PC-3 (cell line): Measurements from ENCODE around the gene C19orf25. TPM values are rescaled to one million over a fixed set of nuclear protein-coding genes. Genes with fewer than 3 reads are reported as not detected.

Source experiments
- ATAC-seq: fragments of 200-7000 bp; cut with Tn5 transposase; 2 replicates; pipeline ENCODE4 v1.9.1; 2020; ENCODE audit warnings: mild to moderate bottlenecking, moderate library complexity
- BruUV-seq: library from RNA; stranded (reverse); fragments of 400-500 nt; replicated peaks from 2 replicates; lab custom pipeline; 2021; lab: Mats Ljungman, UMichigan
- CTCF ChIA-PET: fragments of 300-600 bp; sonication (Branson Sonifier 250); formaldehyde crosslinking; loops from one replicate; lab custom pipeline; 2022; ENCODE audit warnings: antibody characterized with exemption; lab: Charles Lee
- POLR2A ChIA-PET: fragments of 300-600 bp; sonication (Branson Sonifier 250); formaldehyde crosslinking; loops from one replicate; lab custom pipeline; 2022; ENCODE audit warnings: antibody characterized with exemption; ENCODE audit not compliant: unreplicated experiment; lab: Charles Lee
- DNase-seq: peaks from one replicate; pipeline ENCODE4 v3.0.0-alpha.2; 2015
- H2AFZ ChIP-seq: fragments of 300-600 bp; sonication (generic); 2 replicates; pipeline ENCODE4 v1.6.0; 2016; ENCODE audit warnings: antibody characterized with exemption, low read length
- H3F3A ChIP-seq: fragments of 300-600 bp; sonication (generic); one replicate; pipeline ENCODE4 v1.6.0; 2017; ENCODE audit warnings: antibody characterized with exemption, low read length, control low read depth, mild to moderate bottlenecking; ENCODE audit not compliant: unreplicated experiment
- H3K27ac ChIP-seq: fragments of 300-600 bp; sonication (generic); 2 replicates; pipeline ENCODE4 v1.5.1; 2016; ENCODE audit warnings: mild to moderate bottlenecking, low read length
- H3K27me3 ChIP-seq: fragments of 300-600 bp; sonication (generic); 2 replicates; pipeline ENCODE4 v1.6.1; 2016; ENCODE audit warnings: low read length, mixed read lengths
- H3K36me3 ChIP-seq: fragments of 300-600 bp; sonication (generic); 2 replicates; pipeline ENCODE4 v1.6.1; 2016; ENCODE audit warnings: low read depth, mixed run types, low read length, mixed read lengths
- H3K4me1 ChIP-seq: fragments of 300-600 bp; sonication (generic); 2 replicates; pipeline ENCODE4 v1.5.1; 2016; ENCODE audit warnings: low read length; ENCODE audit not compliant: insufficient read depth
- H3K4me2 ChIP-seq: fragments of 300-600 bp; sonication (generic); 2 replicates; pipeline ENCODE4 v1.6.0; 2016; ENCODE audit warnings: low read length
- H3K4me3 ChIP-seq: fragments of 300-600 bp; sonication (generic); 2 replicates; pipeline ENCODE4 v1.5.1; 2016; ENCODE audit warnings: mild to moderate bottlenecking, low read length, mixed read lengths
- H3K79me2 ChIP-seq: fragments of 300-600 bp; sonication (generic); 2 replicates; pipeline ENCODE4 v1.6.1; 2017; ENCODE audit warnings: low read length, mixed read lengths
- H3K9ac ChIP-seq: fragments of 300-600 bp; sonication (generic); 2 replicates; pipeline ENCODE4 v1.6.0; 2016; ENCODE audit warnings: mild to moderate bottlenecking, low read length
- H3K9me2 ChIP-seq: fragments of 300-600 bp; sonication (generic); replicated peaks from 2 replicates; pipeline ENCODE4 v1.6.1; 2016; ENCODE audit warnings: mixed run types, low read length, mixed read lengths
- H3K9me3 ChIP-seq: fragments of 300-600 bp; sonication (generic); 2 replicates; pipeline ENCODE4 v1.6.1; 2016; ENCODE audit warnings: low read length, mixed read lengths
- H4K20me1 ChIP-seq: fragments of 300-600 bp; sonication (generic); 2 replicates; pipeline ENCODE4 v1.6.1; 2016; ENCODE audit warnings: low read length, mixed read lengths
- CTCF ChIP-seq: fragments of 300-600 bp; sonication (generic); conservative IDR thresholded peaks from 2 replicates; pipeline ENCODE4 v1.5.1; 2017; ENCODE audit warnings: antibody characterized with exemption, low read depth, mild to moderate bottlenecking, low read length
- EZH2 ChIP-seq: fragments of 300-600 bp; sonication (generic); IDR thresholded peaks from one replicate; pipeline ENCODE4 v1.6.1; 2017; ENCODE audit warnings: antibody characterized with exemption, mild to moderate bottlenecking, low read length; ENCODE audit not compliant: unreplicated experiment
- EZH2phosphoT487 ChIP-seq: fragments of 300-600 bp; sonication (generic); IDR thresholded peaks from 2 replicates; pipeline ENCODE4 v1.6.1; 2018; ENCODE audit warnings: mild to moderate bottlenecking, antibody characterized with exemption, low read length, borderline replicate concordance
- intact Hi-C: fragments of 100-400 bp; cut with micrococcal nuclease; formaldehyde crosslinking; loops from 2 replicates; pipeline ENCODE4 v1.9.0; 2023
- total RNA-seq: library from RNA; depleted of rRNA; stranded (reverse); fragments of >200 nt; gene quantifications from 2 replicates; pipeline ENCODE4 v1.2.3, GENCODE V29; 2014

The C19orf25 gene
- total RNA-seq, 1 experiment from 2014 or later: 45.0 TPM

DNA sequence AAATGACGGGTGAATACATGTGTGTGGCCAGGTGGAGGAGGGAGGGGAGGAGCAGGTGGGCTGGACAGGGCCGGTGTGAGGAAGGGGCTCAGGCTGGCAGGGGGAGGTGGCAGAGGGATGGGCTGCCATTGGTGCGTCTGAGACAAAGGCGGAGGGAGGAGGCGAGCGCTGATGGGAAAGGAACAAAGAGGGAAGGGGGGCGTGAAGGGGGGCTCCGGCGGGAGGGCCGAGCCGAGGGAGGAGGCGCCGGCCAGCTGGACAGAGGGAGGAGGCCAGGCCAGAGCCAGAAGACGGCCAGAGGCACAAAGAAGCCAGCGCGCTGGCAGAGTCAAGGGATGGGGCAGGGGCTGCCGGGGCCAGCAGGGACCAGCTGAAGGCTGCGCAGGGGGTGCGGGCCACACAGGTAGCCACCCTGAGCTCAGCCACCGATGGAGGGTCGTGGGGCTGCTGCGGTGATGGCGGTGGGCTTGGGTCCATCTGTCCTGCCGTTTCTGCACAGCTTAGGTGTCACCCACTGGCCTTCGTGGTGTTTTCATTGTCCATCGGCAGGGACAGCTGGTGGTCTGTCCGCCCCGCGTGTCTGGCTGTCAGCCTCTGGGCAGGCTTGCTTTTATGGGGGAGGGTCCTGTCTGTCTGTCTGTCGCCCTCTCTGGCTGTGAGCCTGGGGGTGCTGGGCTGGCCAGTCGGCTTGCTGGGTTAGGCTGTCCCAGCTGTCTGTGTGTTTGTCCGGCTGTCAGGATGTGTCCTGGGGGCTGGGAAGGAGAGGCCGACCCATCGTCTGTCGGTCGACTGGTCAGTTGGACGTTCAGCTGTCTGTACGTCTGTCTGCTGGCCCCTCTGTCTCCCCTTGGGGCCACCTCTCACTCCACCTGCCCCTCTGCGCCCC lies 26.9 kb downstream of the C19orf25 start:
- Histone ChIP-seq H4K20me1 (no peaks in the 10 kb centered on the region), H3F3A (no peaks in the 10 kb centered on the region), H3K4me3 (no peak overlapping the region), H2AFZ (no peak overlapping the region), H3K4me1 (peaks cover 10% of the 10 kb centered on the region; the same call in 1 of the 2 replicates), H3K9me2 (no peaks in the 10 kb centered on the region), H3K36me3 (no peaks in the 10 kb centered on the region), H3K27ac (no peak overlapping the region), H3K9me3 (no peaks in the 10 kb centered on the region), H3K9ac (no peak overlapping the region), H3K27me3 (peaks cover 15% of the 10 kb centered on the region), H3K79me2 (no peaks in the 10 kb centered on the region), H3K4me2 (no peak overlapping the region)
- ATAC-seq (no peak), DNase-seq (no peak)
- ChIA-PET CTCF (no interaction called here), POLR2A (no interaction called here)
- no peak for TF ChIP-seq CTCF
- TF ChIP-seq EZH2: no peak
- TF ChIP-seq EZH2phosphoT487: no peak
- BruUV-seq: no TSS peak
- intact Hi-C loops: no loop called here

DNA sequence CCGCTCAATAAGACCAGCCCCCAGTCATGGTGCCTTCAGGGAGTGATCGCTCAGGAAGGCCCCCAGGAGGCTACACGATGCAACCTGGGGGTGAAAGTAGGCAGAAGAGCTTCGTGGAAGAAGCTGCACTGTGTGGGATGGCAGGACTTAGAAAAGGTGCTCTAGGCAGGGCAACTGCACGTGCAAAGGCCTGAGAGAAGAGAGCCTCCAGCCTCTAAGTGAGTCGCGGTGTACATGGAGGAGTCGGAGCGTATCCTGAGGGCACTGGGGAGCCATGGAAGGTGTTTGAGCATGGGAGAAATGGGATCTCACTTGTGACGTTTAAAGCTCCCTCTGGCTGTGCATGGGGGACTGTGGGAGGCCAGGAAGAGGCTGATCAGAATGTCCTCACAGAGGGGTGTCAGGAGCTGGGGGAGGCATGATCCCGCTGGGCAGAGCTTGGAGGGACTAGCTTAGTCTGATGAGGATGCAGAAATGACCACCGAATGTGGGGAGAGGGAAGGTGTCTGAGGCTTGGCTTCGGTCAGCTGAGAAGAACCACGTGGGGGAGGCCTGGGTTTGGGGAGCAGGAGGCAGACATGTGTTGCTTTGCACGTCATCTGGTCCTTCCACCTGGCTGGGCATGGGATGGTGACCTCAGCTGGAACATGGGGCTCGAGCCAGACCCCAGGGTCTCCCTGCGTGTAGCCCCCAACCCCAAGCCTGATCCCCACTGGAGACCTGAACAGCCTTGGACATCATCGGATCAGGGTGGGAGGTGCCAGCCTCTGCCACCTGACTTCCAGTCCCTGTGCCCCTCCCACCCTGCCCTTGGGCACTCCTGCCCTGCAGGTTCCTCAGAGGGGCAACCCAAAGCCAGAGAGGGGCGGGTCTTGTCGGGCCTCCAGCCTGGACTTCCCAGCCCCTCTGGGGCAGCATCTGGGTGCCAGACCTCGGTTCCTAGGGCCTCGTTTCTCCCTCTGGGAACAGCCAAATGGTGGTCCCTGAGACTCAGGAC lies 28.0 kb downstream of the C19orf25 start:
- ChIA-PET CTCF (no interaction called here), POLR2A (no interaction called here)
- no peak overlapping the region for H3K4me2 ChIP-seq
- intact Hi-C loops: no loop called here
- no peak overlapping the region for H2AFZ ChIP-seq
- no TSS peak for BruUV-seq
- no peak overlapping the region for H3K27ac ChIP-seq
- H3K9me2 ChIP-seq: no peaks in the 10 kb centered on the region
- no peaks in the 10 kb centered on the region for H3K9me3 ChIP-seq
- no peak for DNase-seq
- H3K9ac ChIP-seq: no peak overlapping the region
- no peak overlapping the region for H3K4me3 ChIP-seq
- ATAC-seq: no peak
- H3K4me1 ChIP-seq: peaks cover 10% of the 10 kb centered on the region; the same call in 1 of the 2 replicates
- no peaks in the 10 kb centered on the region for H3F3A ChIP-seq
- no peaks in the 10 kb centered on the region for H4K20me1 ChIP-seq
- TF ChIP-seq CTCF (no peak), EZH2phosphoT487 (no peak), EZH2 (no peak)
- no peaks in the 10 kb centered on the region for H3K36me3 ChIP-seq
- H3K79me2 ChIP-seq: no peaks in the 10 kb centered on the region
- H3K27me3 ChIP-seq: peaks cover 15% of the 10 kb centered on the region
